Measurements from ENCODE around the gene DUS1L. TPM values are rescaled to one million over a fixed set of nuclear protein-coding genes. Genes with fewer than 3 reads are reported as not detected.

The DUS1L gene
- total RNA-seq, 4 donors from 2014 or later, result 98.6 to 306 (median 132) TPM

- Histone ChIP-seq H3K9me3 (no peaks in the 10 kb centered on the region), H3K36me3 (peaks cover 0 to 6% (median 0%) of the 10 kb centered on the region in 4 donors), H3K4me3 (peak overlapping the region; percentile 52 to 93 (median 91)), H3K4me1 (peaks cover 23 to 49% (median 42%) of the 10 kb centered on the region in 4 donors), H3K27ac (peak overlapping the region; percentile 96 to 99 (median 97)), H3K27me3 (no peaks in the 10 kb centered on the region)
- WGBS, 2 donors (ENCODE audit: low coverage in 1 of 2), result 17% methylated on average over 49 of the region's 80 CpGs; no CpG with 5 or more reads in 1 of the 2 donors
- TF ChIP-seq POLR2AphosphoS5 (IDR thresholded peaks at IDR 0.05) (peak in 1 of 3 donors; percentile 3), EP300 (IDR thresholded peaks at IDR 0.05; ENCODE audit: low read depth) (no peak), CTCF (IDR thresholded peaks at IDR 0.05) (no peak), POLR2A (IDR thresholded peaks at IDR 0.05) (no peak)
- intact Hi-C loops (cut with DNase I; ENCODE audit: low total_unique reads), result no loop called here
- in situ Hi-C loops (cut with MboI; ENCODE audit: low pct_ligation_motif_present in 1 of 4, low pct_unique_long_range_greater_than_20kb in 1 of 4, low sequenced_read_pairs in 3 of 4), result no loop called here
- peak; percentile 44 for DNase-seq
Measured at GRCh38 chr17:82098939-82099763, 33.5 kb upstream of the DUS1L start.

- H3K27me3 ChIP-seq, result no peaks in the 10 kb centered on the region
- H3K36me3 ChIP-seq, result peaks cover 0 to 14% (median 3%) of the 10 kb centered on the region in 4 donors
- peak within 1 kb of the TSS; percentile 55 to 93 (median 91) for H3K4me3 ChIP-seq
- DNase-seq, result peak; percentile 97
- H3K4me1 ChIP-seq, result peaks cover 21 to 41% (median 37%) of the 10 kb centered on the region in 4 donors
- peak; percentile 78 to 90 (median 85) for TF ChIP-seq POLR2AphosphoS5 (IDR thresholded peaks at IDR 0.05)
- peak in 2 of 5 experiments; percentile 18 to 36 for TF ChIP-seq CTCF (IDR thresholded peaks at IDR 0.05)
- no peak for TF ChIP-seq EP300 (IDR thresholded peaks at IDR 0.05; ENCODE audit: low read depth)
- peak; percentile 92 for TF ChIP-seq POLR2A (IDR thresholded peaks at IDR 0.05)
- H3K9me3 ChIP-seq, result no peaks in the 10 kb centered on the region
- intact Hi-C loops (cut with DNase I; ENCODE audit: low total_unique reads), result no loop called here
- peak within 1 kb of the TSS; percentile 96 to 99 (median 97) for H3K27ac ChIP-seq
- 0% methylated on average over 66 of the region's 124 CpGs; no CpG with 5 or more reads in 1 of the 2 donors for WGBS, 2 donors (ENCODE audit: low coverage in 1 of 2)
- in situ Hi-C loops (cut with MboI; ENCODE audit: low pct_ligation_motif_present in 1 of 4, low pct_unique_long_range_greater_than_20kb in 1 of 4, low sequenced_read_pairs in 3 of 4), result no loop called here
Measured at GRCh38 chr17:82098169-82098938, 32.8 kb upstream of the DUS1L start, which contains the start of gene FASN. Gene FASN, minus strand, starts transcription at chr17:82098236. Its CDS starts 1,791 bp downstream, at chr17:82096445.

GRCh38 chr17:82097919-82098168 is 32.2 kb upstream of the DUS1L start:
- Histone ChIP-seq H3K36me3 (peaks cover 0 to 19% (median 6%) of the 10 kb centered on the region in 4 donors), H3K27me3 (no peaks in the 10 kb centered on the region), H3K27ac (peak overlapping the region; percentile 96 to 99 (median 97)), H3K4me1 (peaks cover 21 to 40% (median 37%) of the 10 kb centered on the region in 4 donors), H3K9me3 (no peaks in the 10 kb centered on the region), H3K4me3 (peak overlapping the region; percentile 55 to 93 (median 91))
- DNase-seq, result no peak
- intact Hi-C loops (cut with DNase I; ENCODE audit: low total_unique reads), result no loop called here
- TF ChIP-seq EP300 (IDR thresholded peaks at IDR 0.05; ENCODE audit: low read depth) (no peak), POLR2AphosphoS5 (IDR thresholded peaks at IDR 0.05) (no peak), POLR2A (IDR thresholded peaks at IDR 0.05) (no peak), CTCF (IDR thresholded peaks at IDR 0.05) (no peak)
- in situ Hi-C loops (cut with MboI; ENCODE audit: low pct_ligation_motif_present in 1 of 4, low pct_unique_long_range_greater_than_20kb in 1 of 4, low sequenced_read_pairs in 3 of 4), result no loop called here
- 0% methylated on average over 9 of the region's 36 CpGs; no CpG with 5 or more reads in 1 of the 2 donors for WGBS, 2 donors (ENCODE audit: low coverage in 1 of 2)
